GM19452 (cell line): ENCODE data around the gene TMEM269.

Experiments
- ATAC-seq: cut with Tn5 transposase; IDR thresholded peaks from one replicate; pipeline ENCODE4 v1.9.1; 2021; ENCODE audit not compliant: unreplicated experiment

The TMEM269 gene

GRCh38 chr1:42784946-42785693, at the start of gene TMEM269:
TMEM269 (plus strand) TSS chr1:42784991; CDS start chr1:42789894, 4,903 bp downstream.
- no peak for ATAC-seq

GRCh38 chr1:42735056-42735455, 49.7 kb upstream of the TMEM269 start:
- ATAC-seq = no peak

DNA sequence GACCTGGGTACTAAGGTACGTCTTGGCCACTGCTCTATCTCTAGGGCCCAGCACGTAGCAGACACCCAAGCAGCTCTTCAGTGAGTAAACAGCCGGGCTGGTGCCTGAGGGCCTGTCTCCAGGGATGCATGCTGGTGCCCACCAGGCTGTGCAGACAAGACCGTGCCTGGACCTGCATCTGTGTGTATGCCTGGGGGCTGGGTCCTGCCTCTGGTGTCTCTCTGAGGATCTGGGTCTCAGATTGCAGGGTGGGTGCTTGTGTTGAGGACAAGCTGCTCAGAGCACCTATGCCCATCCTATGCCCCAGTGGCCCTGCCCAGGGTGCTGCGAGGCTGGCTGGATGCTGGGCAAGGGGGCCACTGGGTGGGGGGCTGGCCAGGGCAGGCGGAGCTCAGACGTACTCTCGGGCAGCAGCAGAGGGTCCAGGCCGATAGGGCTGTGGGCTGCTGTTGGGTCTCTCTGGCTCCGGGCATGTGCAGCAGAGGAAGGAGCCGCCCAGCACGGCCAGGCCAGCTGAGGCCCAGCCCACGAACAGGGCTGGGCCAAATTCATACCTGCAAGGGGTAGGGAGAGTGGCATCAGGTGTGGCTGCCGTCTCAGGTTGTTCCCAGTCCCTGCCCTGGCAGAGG, 49.2 kb upstream of the TMEM269 start:
- ATAC-seq = no peak

GRCh38 chr1:42736152-42736551, 48.6 kb upstream of the TMEM269 start:
- no peak for ATAC-seq

- no peak for ATAC-seq
These were observed 48.1 kb upstream of the TMEM269 start for GRCh38 chr1:42736571-42737200.

- no peak for ATAC-seq
These were observed 47.5 kb upstream of the TMEM269 start for GRCh38 chr1:42737257-42737656.

GRCh38 chr1:42737986-42738677, 46.7 kb upstream of the TMEM269 start:
- no peak for ATAC-seq

DNA sequence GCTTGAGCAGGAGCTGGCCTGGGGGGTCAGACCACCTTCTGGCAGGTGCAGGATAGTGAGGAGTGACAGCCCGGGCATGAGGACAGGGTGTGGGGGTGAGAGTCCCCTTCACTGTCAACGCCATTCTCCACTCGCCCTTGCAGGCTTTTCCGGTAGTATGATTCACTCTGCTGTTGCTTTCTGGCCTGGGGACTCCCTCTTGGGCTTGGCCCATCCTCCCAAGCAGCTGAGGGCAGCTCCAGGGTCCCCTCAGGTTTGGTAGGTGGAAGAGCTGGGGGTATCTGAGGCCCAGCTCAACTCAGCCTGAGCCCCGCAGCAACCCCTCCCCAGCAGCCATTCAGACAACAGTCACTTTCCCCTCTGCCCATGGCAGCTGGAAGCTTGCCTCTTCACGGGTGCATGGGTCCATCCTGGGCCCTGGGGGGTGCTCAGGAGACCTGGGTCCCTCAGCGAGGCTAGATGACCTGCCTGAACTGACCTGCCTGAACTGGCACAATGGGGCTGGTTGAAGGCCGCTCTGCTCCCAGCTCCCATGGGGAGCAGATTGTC, 46.0 kb upstream of the TMEM269 start:
- ATAC-seq = no peak

GRCh38 chr1:42739753-42740700, 44.8 kb upstream of the TMEM269 start, which contains the start of gene CLDN19:
CLDN19 (minus strand) TSS chr1:42740236; CDS start chr1:42740063, 173 bp downstream.
- no peak for ATAC-seq

DNA sequence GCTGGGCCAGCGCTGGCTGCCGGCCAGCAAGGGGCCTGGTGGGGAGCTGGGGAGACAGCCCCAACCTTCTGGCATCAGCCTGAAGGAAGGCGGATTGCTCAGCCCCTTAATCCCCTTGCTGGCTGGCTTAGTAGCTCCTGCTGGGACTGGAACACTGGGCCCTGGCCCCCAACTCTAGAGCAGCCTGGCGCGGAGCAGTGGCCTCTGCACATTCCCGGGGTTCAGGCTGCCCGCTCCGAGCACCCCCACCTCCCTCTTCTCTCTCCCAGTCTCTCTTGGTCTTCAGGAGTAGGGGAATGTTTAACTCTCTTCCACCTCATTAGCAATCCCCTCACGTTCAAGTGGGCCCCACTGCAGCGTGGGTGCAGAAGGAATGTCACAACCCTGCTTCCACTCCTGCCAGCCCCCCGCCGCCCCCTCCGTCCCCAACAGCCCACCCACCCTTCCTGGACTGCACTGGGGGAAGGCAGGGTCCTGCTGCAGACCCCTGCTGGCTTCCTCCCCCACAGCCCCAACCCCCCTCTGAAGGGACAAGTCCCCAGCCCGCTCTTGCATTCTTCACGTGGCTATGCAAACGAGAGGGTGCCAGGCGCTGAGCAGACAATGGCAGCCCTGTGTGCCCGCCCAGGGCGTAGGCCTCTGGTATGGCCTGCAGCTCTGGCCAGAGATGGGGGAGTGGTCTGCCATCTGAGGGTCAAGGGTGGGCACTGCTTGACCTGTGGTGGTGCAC, 43.8 kb upstream of the TMEM269 start:
- ATAC-seq = no peak

DNA sequence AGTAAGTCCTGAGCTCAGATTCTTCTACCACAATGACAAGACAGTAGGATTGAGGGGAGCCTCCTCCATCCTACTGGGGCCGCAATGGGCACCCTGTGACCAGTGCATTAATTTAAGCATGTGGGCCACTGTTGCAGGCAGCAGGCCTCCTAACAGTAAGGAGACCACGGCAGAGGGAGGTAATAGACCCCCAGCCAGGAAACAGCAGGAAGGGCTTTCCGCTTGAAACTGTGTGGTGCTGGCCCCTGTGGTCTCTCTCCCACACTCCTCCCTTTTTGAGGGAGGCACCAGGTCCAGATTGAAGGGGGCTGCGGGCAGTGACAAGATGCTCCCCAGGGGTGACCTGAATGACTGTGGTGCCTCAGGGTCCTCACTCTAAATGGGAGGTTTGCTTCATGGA, 43.1 kb upstream of the TMEM269 start:
- no peak for ATAC-seq

- no peak for ATAC-seq
These were observed 42.6 kb upstream of the TMEM269 start for GRCh38 chr1:42742141-42742540.

DNA sequence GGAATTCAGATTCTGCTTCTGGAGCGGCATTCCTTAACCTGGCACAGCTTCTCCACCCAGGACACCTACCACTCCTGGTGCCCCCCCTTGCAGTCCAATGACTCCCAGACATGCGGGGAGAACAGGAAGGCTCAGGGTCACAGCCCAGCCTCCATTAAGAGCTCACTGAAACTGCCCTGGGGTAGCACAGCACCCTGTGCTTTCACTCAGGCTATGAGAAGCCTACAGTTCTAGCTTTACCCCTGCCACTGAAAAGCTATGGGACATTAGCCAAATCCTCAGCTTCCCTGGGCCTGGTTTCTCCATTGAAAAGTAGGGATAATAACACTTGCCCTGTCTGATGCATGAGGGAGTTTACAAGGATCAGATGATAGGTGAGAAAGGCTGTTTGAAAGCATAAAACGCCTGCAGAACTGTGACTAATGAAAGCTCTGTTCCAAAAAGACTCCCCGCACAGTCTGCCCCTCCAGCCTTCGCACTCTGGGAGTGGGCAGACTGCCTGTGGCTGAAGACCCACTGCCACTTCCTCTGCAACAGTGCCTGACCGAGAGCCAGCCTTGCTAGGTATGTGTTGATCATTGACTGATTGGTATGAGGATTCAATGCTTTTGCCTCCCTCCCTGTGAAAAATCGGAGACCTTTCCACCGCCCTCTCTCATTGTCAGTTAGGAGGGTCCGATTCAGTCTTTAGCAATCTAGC, 42.0 kb upstream of the TMEM269 start:
- no peak for ATAC-seq

GRCh38 chr1:42743317-42744147, 41.3 kb upstream of the TMEM269 start:
- ATAC-seq = no peak

DNA sequence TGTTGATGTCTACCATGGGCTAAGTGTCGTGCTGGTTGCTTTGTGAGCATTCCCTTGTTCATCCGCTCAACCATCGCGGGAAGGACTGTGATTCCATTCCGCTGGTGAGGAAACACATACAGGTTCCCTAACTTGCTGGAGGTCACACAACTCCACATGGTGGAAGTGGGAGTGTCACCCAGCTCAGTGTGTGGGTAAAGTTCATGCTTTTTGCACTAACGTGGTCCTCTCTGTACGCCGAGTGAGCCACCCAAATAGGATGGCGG, 40.7 kb upstream of the TMEM269 start:
- no peak for ATAC-seq

DNA sequence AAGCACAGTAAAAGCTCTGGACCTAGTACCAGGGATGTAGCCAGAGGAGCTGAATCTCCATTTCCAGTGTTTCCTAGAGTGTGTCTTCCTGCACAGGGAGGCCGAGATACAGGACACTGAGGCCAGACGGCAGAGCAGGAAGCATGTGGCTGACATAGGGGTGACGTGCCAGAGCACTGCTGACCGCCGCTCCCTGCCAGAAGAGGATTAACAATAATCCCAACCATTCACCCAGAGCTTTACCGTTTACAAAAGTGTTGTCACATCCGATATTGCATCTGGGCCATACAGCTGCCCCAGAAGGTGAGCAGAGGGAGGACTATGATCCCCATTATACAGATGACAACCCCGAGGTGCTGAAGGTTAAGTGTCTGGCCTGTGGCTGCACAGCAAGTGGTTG, 38.9 kb upstream of the TMEM269 start:
- ATAC-seq = no peak

DNA sequence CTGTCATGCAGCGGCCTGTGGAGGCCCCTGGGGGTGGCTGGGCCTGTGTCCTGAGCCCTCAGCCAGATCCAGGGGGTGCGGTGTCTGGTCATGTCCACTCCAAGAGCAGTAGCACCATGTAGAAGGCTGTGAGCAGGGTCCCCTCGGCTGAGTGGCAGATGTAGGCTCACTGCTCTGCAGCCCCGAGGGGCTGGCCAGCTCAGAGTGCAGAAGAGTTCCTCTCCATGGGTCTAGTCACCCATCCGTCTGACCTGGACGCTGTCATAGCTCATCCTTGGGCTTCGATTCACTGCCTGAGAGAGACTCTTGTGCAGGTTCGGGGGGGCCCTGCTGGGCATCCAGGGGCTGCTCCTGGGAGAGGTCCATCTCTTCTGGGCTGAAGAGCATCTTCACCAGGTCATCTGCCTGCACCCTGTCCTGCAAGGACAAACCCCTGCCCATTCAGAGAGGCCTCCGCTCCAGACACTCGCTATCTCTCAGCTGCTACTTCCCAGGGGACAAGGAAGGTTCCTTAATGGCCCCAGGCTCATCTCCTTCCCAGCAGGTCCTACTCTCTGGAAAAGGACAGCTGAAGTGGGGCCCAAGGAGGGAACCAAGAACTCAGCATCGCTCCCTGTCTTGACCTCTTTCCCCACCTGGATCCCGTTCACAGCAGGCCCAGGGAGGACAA, 38.2 kb upstream of the TMEM269 start:
- no peak for ATAC-seq

- no peak for ATAC-seq
These were observed 37.7 kb upstream of the TMEM269 start for GRCh38 chr1:42747125-42747524.
